ENCODE measurements around the gene SPTBN5. TPM values are rescaled to one million over a fixed set of nuclear protein-coding genes. Genes with fewer than 3 reads are reported as not detected.

Gene SPTBN5
- total and polyA plus RNA-seq, 10 of the 15 experiments (the other 5 are each of a cell fraction or from before 2014, with no cell fraction given): under 0.01 to 0.18 (median 0.04) TPM; not detected in 4

DNA sequence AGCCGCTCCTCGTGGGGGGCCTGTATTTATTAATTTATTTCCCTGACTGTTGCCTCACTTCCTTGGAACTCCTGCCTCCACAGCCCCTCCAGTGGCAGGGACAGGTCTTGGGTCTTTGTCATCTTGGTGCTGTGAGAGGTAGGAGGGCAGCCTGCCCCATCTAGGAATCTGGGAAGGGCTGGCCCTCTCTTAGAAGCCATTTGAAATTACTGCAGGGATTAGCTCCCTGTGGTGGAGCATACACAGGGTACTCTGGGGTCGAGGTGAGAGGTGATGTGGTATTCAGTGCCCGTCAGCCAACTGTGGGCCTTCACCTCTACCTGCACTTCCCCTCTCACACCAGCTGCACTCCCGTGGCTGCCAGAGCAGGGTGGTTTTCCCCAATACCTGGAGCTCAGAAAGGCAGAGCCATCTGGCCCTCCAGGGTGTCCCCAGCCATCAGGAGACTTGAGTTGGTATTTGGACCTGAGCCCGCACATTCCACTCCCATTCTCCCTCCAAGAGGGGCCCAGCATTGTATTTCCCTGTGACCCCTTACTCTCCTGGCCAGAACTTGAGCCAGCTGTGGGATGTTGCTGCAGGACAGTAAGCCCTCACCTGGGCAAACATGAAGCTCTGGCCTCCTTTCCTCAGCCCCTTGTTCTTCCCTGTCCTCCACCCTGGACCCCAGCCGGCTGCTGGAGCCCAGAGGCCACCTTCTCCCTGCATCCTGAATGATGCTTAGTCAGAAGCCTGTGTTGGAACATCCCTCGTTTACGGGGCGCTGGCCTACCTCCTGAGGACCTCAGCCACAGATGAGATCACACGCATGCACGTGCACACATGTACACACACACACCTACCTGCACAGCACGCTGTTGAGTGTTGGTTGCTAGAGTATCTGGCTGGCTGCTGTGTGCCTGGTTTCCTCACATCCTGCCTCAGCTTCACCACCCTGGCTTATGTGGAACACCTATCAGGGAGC lies 68.0 kb downstream of the SPTBN5 start:
- BruUV-seq (replicated peaks): no TSS peak
- H3K9ac ChIP-seq (ENCODE audit: control insufficient read depth, insufficient read depth, low read length): no peak overlapping the region
- WGBS (ENCODE audit: insufficient coverage, insufficient replicate concordance, low lambda C conversion rate, missing lambda C conversion rate): 74% methylated on average over 13 of the region's 13 CpGs
- no peaks in the 10 kb centered on the region for H3K9me3 ChIP-seq (replicated peaks; ENCODE audit: control insufficient read depth, insufficient read depth, low read length)
- in situ Hi-C loops (cut with MboI): no loop called here
- H2AFZ ChIP-seq (ENCODE audit: control insufficient read depth, low read depth, low read length): no peak overlapping the region
- H3K79me2 ChIP-seq (ENCODE audit: control insufficient read depth, insufficient read depth, low read length): no peaks in the 10 kb centered on the region
- ChIA-PET POLR2A (interaction anchor here (0.6 to 1.0 kb wide), 2 partner anchors 15 to 53 kb away, joined by 3 read pairs; no protein-coding TSS in a partner anchor), CTCF (interaction anchor here (0.7 to 2.5 kb wide), 3 partner anchors 15 to 52 kb away, joined by 3 to 12 read pairs (median 5); partner anchors contain the start of gene MAPKBP1), RAD21 (ENCODE audit: unreplicated experiment) (no interaction called here), SMC1A (ENCODE audit: uncharacterized antibody, unreplicated experiment) (interaction anchor here (1.4 to 3.0 kb wide), 2 partner anchors 51 to 52 kb away, joined by 7 read pairs; partner anchors contain the start of gene MAPKBP1)
- H3K4me2 ChIP-seq (ENCODE audit: control insufficient read depth, insufficient read depth): no peak overlapping the region
- intact Hi-C loops (cut with micrococcal nuclease; ENCODE audit: unreplicated experiment): loop anchor here (5.0 kb wide), 2 partner anchors 76 to 146 kb away; partner anchors contain the start of gene EHD4
- DNase-seq (ENCODE audit: low read depth, low spot score): no peak
- no peaks in the 10 kb centered on the region; the same call in 1 of the 2 replicates for H4K20me1 ChIP-seq (ENCODE audit: control insufficient read depth, insufficient read depth)
- FAIRE-seq: no peak
- TF ChIP-seq MYB (IDR thresholded peaks at IDR 0.05; ENCODE audit: borderline replicate concordance, low read depth, low read length): no peak
- TF ChIP-seq BHLHE40 (IDR thresholded peaks at IDR 0.05; ENCODE audit: borderline replicate concordance in 1 of 2, low read depth in 2 of 2, low read length in 1 of 2): no peak
- no peak for TF ChIP-seq HCFC1 (IDR thresholded peaks at IDR 0.05; ENCODE audit: low read length)
- TF ChIP-seq TBL1XR1 (IDR thresholded peaks at IDR 0.05; ENCODE audit: low read depth, low read length): no peak
- no peak for TF ChIP-seq NFYA (IDR thresholded peaks at IDR 0.05; ENCODE audit: borderline replicate concordance, low read depth, low read length)
- no peak for TF ChIP-seq SREBF1 (IDR thresholded peaks at IDR 0.05; ENCODE audit: low read length)
- TF ChIP-seq ASH2L (IDR thresholded peaks at IDR 0.05; ENCODE audit: borderline replicate concordance, low read depth): no peak
- no peak for TF ChIP-seq FOXM1 (IDR thresholded peaks at IDR 0.05; ENCODE audit: low read depth, low read length)
- TF ChIP-seq, protein P1, sequence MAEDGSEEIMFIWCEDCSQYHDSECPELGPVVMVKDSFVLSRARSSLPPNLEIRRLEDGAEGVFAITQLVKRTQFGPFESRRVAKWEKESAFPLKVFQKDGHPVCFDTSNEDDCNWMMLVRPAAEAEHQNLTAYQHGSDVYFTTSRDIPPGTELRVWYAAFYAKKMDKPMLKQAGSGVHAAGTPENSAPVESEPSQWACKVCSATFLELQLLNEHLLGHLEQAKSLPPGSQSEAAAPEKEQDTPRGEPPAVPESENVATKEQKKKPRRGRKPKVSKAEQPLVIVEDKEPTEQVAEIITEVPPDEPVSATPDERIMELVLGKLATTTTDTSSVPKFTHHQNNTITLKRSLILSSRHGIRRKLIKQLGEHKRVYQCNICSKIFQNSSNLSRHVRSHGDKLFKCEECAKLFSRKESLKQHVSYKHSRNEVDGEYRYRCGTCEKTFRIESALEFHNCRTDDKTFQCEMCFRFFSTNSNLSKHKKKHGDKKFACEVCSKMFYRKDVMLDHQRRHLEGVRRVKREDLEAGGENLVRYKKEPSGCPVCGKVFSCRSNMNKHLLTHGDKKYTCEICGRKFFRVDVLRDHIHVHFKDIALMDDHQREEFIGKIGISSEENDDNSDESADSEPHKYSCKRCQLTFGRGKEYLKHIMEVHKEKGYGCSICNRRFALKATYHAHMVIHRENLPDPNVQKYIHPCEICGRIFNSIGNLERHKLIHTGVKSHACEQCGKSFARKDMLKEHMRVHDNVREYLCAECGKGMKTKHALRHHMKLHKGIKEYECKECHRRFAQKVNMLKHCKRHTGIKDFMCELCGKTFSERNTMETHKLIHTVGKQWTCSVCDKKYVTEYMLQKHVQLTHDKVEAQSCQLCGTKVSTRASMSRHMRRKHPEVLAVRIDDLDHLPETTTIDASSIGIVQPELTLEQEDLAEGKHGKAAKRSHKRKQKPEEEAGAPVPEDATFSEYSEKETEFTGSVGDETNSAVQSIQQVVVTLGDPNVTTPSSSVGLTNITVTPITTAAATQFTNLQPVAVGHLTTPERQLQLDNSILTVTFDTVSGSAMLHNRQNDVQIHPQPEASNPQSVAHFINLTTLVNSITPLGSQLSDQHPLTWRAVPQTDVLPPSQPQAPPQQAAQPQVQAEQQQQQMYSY (CRISPR knock-in tag; IDR thresholded peaks at IDR 0.05): no peak
- no peak for TF ChIP-seq CEBPZ (IDR thresholded peaks at IDR 0.05; ENCODE audit: low read depth, low read length)
- peaks cover 3 to 10% of the 10 kb centered on the region in 2 experiments; a peak in 3 of 4 replicates for H3K36me3 ChIP-seq (ENCODE audit: control insufficient read depth in 2 of 2, insufficient read depth in 2 of 2, low read length in 1 of 2)
- ATAC-seq: no peak
- H3K4me3 ChIP-seq: no peak overlapping the region
- H3K27me3 ChIP-seq (replicated peaks in 1 of 2; ENCODE audit: control insufficient read depth in 2 of 2, insufficient read depth in 2 of 2, low read length in 1 of 2): no peaks in the 10 kb centered on the region
- no peak overlapping the region for H3K27ac ChIP-seq (ENCODE audit: control insufficient read depth, insufficient read depth)
- H3K4me1 ChIP-seq (ENCODE audit: control insufficient read depth, insufficient read depth, low read length): no peaks in the 10 kb centered on the region

Measured in GM12878 (cell line).